ENCODE data around the gene SLC7A10. TPM values are rescaled to one million over a fixed set of nuclear protein-coding genes. Genes with fewer than 3 reads are reported as not detected.

SLC7A10 gene
- polyA plus RNA-seq, 1 donor from 2014 or later, result not detected

DNA sequence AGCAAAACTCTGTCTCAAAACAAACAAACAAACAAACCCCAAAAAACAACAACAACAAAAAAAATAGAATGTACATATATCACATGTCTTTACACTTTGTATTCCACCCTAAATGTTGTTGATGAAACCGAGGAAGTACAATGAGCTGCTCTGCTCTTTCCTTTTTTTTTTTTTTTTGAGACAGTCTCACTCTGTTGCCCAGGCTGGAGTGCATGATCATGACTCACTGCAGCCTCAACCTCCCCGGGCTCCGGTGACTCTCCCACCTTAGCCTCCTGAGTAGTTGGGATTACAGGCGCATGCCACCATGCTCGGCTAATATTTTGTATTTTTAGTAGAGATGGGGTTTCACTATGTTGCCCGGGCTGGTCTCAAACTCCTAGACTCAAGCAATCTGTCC lies 62.2 kb downstream of the SLC7A10 start:
- Histone ChIP-seq H3K9me2 (ENCODE audit: insufficient read depth, low read length) (no peaks in the 10 kb centered on the region), H3F3A (ENCODE audit: insufficient read depth, low read length, poor library complexity, severe bottlenecking) (no peaks in the 10 kb centered on the region), H3K36me3 (ENCODE audit: insufficient read depth, low read length) (no peaks in the 10 kb centered on the region)

GRCh38 chr19:33161201-33161600 lies 64.4 kb downstream of the SLC7A10 start:
- Histone ChIP-seq H3K9me3 (ENCODE audit: low read length) (no peaks in the 10 kb centered on the region), H3K4me2 (ENCODE audit: low read length) (no peak overlapping the region), H3K79me2 (replicated peaks; ENCODE audit: insufficient read depth, low read length) (no peaks in the 10 kb centered on the region), H3K27me3 (ENCODE audit: insufficient read depth, low read depth, low read length) (no peaks in the 10 kb centered on the region), H3K4me3 (ENCODE audit: low read length) (no peak overlapping the region), H3K9ac (ENCODE audit: low read length) (no peak overlapping the region), H4K20me1 (ENCODE audit: insufficient read depth) (no peaks in the 10 kb centered on the region), H2AFZ (ENCODE audit: low read depth, low read length) (no peak overlapping the region), H3K36me3 (ENCODE audit: insufficient read depth, low read length) (no peaks in the 10 kb centered on the region), H3K9me2 (ENCODE audit: insufficient read depth, low read length) (no peaks in the 10 kb centered on the region), H3F3A (ENCODE audit: insufficient read depth, low read length, poor library complexity, severe bottlenecking) (no peaks in the 10 kb centered on the region), H3K27ac (ENCODE audit: low read length) (no peak overlapping the region)
- TF ChIP-seq RAD21 (conservative IDR thresholded peaks at IDR 0.05), result no peak
- no peak for TF ChIP-seq SMC3 (conservative IDR thresholded peaks at IDR 0.05; ENCODE audit: poor library complexity)
- TF ChIP-seq EZH2 (IDR thresholded peaks at IDR 0.05; ENCODE audit: borderline replicate concordance, insufficient read depth, low read length, poor library complexity, severe bottlenecking), result no peak
- no peak for TF ChIP-seq TAF1 (IDR thresholded peaks at IDR 0.05; ENCODE audit: low read depth)
- TF ChIP-seq EP300 (conservative IDR thresholded peaks at IDR 0.05; ENCODE audit: poor library complexity, severe bottlenecking), result no peak
- TF ChIP-seq CTCF (IDR thresholded peaks at IDR 0.05; ENCODE audit: poor library complexity, severe bottlenecking), result no peak

More for the DNA sequence above, 62.2 kb downstream of the SLC7A10 start:
- TF ChIP-seq SMC3 (conservative IDR thresholded peaks at IDR 0.05; ENCODE audit: poor library complexity) (no peak), RAD21 (conservative IDR thresholded peaks at IDR 0.05) (no peak), REST (IDR thresholded peaks at IDR 0.05; ENCODE audit: borderline replicate concordance) (no peak), TAF1 (IDR thresholded peaks at IDR 0.05; ENCODE audit: low read depth) (no peak)
- Histone ChIP-seq H2AFZ (ENCODE audit: low read depth, low read length) (no peak overlapping the region), H4K20me1 (ENCODE audit: insufficient read depth) (no peaks in the 10 kb centered on the region), H3K4me2 (ENCODE audit: low read length) (no peak overlapping the region), H3K9me3 (ENCODE audit: low read length) (no peaks in the 10 kb centered on the region), H3K79me2 (replicated peaks; ENCODE audit: insufficient read depth, low read length) (no peaks in the 10 kb centered on the region), H3K27ac (ENCODE audit: low read length) (no peak overlapping the region), H3K4me3 (ENCODE audit: low read length) (no peak overlapping the region), H3K9ac (ENCODE audit: low read length) (no peak overlapping the region), H3K27me3 (ENCODE audit: insufficient read depth, low read depth, low read length) (no peaks in the 10 kb centered on the region)

GRCh38 chr19:33159893-33160292 lies 65.8 kb downstream of the SLC7A10 start:
- no peaks in the 10 kb centered on the region for H3K36me3 ChIP-seq (ENCODE audit: insufficient read depth, low read length)
- no peak overlapping the region for H3K9ac ChIP-seq (ENCODE audit: low read length)
- TF ChIP-seq REST (IDR thresholded peaks at IDR 0.05; ENCODE audit: borderline replicate concordance) (no peak), SMC3 (conservative IDR thresholded peaks at IDR 0.05; ENCODE audit: poor library complexity) (no peak), RAD21 (conservative IDR thresholded peaks at IDR 0.05) (no peak), EZH2 (IDR thresholded peaks at IDR 0.05; ENCODE audit: borderline replicate concordance, insufficient read depth, low read length, poor library complexity, severe bottlenecking) (no peak), TAF1 (IDR thresholded peaks at IDR 0.05; ENCODE audit: low read depth) (no peak), CTCF (IDR thresholded peaks at IDR 0.05; ENCODE audit: poor library complexity, severe bottlenecking) (no peak), EP300 (conservative IDR thresholded peaks at IDR 0.05; ENCODE audit: poor library complexity, severe bottlenecking) (no peak), MXI1 (conservative IDR thresholded peaks at IDR 0.05; ENCODE audit: poor library complexity, severe bottlenecking) (no peak), POLR2AphosphoS5 (IDR thresholded peaks at IDR 0.05) (no peak)
- H3K27me3 ChIP-seq (ENCODE audit: insufficient read depth, low read depth, low read length), result no peaks in the 10 kb centered on the region
- H3K4me2 ChIP-seq (ENCODE audit: low read length), result no peak overlapping the region
- H3K9me2 ChIP-seq (ENCODE audit: insufficient read depth, low read length), result no peaks in the 10 kb centered on the region
- no peaks in the 10 kb centered on the region for H3K9me3 ChIP-seq (ENCODE audit: low read length)
- no peaks in the 10 kb centered on the region for H3K79me2 ChIP-seq (replicated peaks; ENCODE audit: insufficient read depth, low read length)
- H3K4me3 ChIP-seq (ENCODE audit: low read length), result no peak overlapping the region
- no peaks in the 10 kb centered on the region for H4K20me1 ChIP-seq (ENCODE audit: insufficient read depth)
- no peak overlapping the region for H3K27ac ChIP-seq (ENCODE audit: low read length)
- no peaks in the 10 kb centered on the region for H3F3A ChIP-seq (ENCODE audit: insufficient read depth, low read length, poor library complexity, severe bottlenecking)
- H2AFZ ChIP-seq (ENCODE audit: low read depth, low read length), result no peak overlapping the region

All from neural cell (in vitro differentiated cells).